Mesendoderm (in vitro differentiated cells): ENCODE measurements around the gene NUP93.

Experiments
- DNase-seq: peaks from one replicate; pipeline ENCODE4 v3.0.0; 2013
- H2AK5ac ChIP-seq: 2 replicates; pipeline ENCODE4 v1.6.1; 2013; ENCODE audit warnings: low read length, inconsistent platforms
- H2BK120ac ChIP-seq: 2 replicates; pipeline ENCODE4 v1.6.1; 2013; ENCODE audit warnings: low read depth, mild to moderate bottlenecking, low read length, moderate library complexity, mixed read lengths
- H2BK15ac ChIP-seq: replicated peaks from 2 replicates; pipeline ENCODE4 v1.6.1; 2013; ENCODE audit warnings: low read depth, mild to moderate bottlenecking, moderate library complexity
- H2BK5ac ChIP-seq: 2 replicates; pipeline ENCODE4 v1.6.1; 2013; ENCODE audit warnings: low read length, inconsistent platforms
- H3K18ac ChIP-seq: 2 replicates; pipeline ENCODE4 v1.6.1; 2013; ENCODE audit warnings: mild to moderate bottlenecking, low read length, mixed read lengths
- H3K23ac ChIP-seq: one replicate; pipeline ENCODE4 v1.6.1; 2013; ENCODE audit warnings: low read length
- H3K27ac ChIP-seq: 2 replicates; pipeline ENCODE4 v1.5.1; 2013; ENCODE audit warnings: low read depth, mild to moderate bottlenecking, inconsistent platforms, low read length, moderate library complexity
- H3K27me3 ChIP-seq: 2 replicates; pipeline ENCODE4 v1.6.1; 2013; ENCODE audit warnings: low read length, control low read depth, mild to moderate bottlenecking, inconsistent platforms; ENCODE audit not compliant: insufficient read depth, poor library complexity
- H3K36me3 ChIP-seq: 2 replicates; pipeline ENCODE4 v1.6.1; 2013; ENCODE audit warnings: low read length, inconsistent platforms; ENCODE audit not compliant: control insufficient read depth, insufficient read depth
- H3K4ac ChIP-seq: one replicate; pipeline ENCODE4 v1.6.1; 2013; ENCODE audit warnings: low read depth, mild to moderate bottlenecking, low read length, moderate library complexity
- H3K4me1 ChIP-seq: 2 replicates; pipeline ENCODE4 v1.6.1; 2013; ENCODE audit warnings: low read depth, low read length, inconsistent platforms; ENCODE audit not compliant: control insufficient read depth
- H3K4me2 ChIP-seq: 2 replicates; pipeline ENCODE4 v1.6.1; 2013; ENCODE audit warnings: low read length
- H3K4me3 ChIP-seq: 2 replicates; pipeline ENCODE4 v1.5.1; 2013; ENCODE audit warnings: mild to moderate bottlenecking, low read length
- H3K56ac ChIP-seq: one replicate; pipeline ENCODE4 v1.6.1; 2013; ENCODE audit warnings: low read length
- H3K79me1 ChIP-seq: 2 replicates; pipeline ENCODE4 v1.6.1; 2013; ENCODE audit warnings: low read length, inconsistent platforms
- H3K79me2 ChIP-seq: 2 replicates; pipeline ENCODE4 v1.6.1; 2013; ENCODE audit warnings: mild to moderate bottlenecking, low read length; ENCODE audit not compliant: control insufficient read depth, insufficient read depth
- H3K9ac ChIP-seq: 2 replicates; pipeline ENCODE4 v1.6.1; 2013; ENCODE audit warnings: low read length, inconsistent platforms
- H4K5ac ChIP-seq: one replicate; pipeline ENCODE4 v1.6.1; 2013; ENCODE audit warnings: low read length
- H4K8ac ChIP-seq: one replicate; pipeline ENCODE4 v1.6.1; 2013; ENCODE audit warnings: low read depth, mild to moderate bottlenecking, control low read depth, low read length, moderate library complexity
- WGBS: extraction: QIAGEN DNeasy Blood & Tissue Kit; methylation state at CpG from one replicate; pipeline ENCODE4 v1.1.7; 2013; ENCODE audit warnings: low lambda C conversion rate, missing lambda C conversion rate; ENCODE audit not compliant: insufficient coverage; ENCODE audit errors: extremely low coverage; 5-methylcytosine and 5-hydroxymethylcytosine counted together

Gene NUP93

DNA sequence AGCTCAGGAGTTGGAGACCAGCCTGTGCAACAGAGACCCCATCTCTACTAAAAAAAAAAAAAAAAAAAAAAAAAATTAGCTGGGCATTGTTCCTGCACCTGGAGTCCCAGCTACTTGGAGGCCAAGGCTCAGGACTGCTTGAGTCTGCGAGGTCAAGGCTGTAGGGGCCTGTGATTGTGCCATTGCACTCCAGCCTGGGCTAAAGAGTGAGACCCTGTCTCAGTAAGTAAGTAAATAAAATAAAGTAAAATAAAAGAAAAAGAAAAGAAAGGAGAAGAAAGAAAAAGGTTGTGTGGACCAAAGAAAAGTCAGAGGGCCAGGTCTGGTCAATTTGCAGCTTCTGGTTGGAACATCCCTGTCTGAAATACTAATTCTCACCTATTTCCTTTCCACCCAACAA, 29.3 kb upstream of the NUP93 start:
- WGBS: no CpG with 5 or more reads among the region's 1 CpG
- no peak overlapping the region for H3K23ac ChIP-seq
- no peak for DNase-seq
- no peak overlapping the region for H3K4ac ChIP-seq
- H2BK120ac ChIP-seq: no peak overlapping the region
- H3K79me1 ChIP-seq: no peaks in the 10 kb centered on the region
- no peak overlapping the region for H3K4me2 ChIP-seq
- no peak overlapping the region for H2BK5ac ChIP-seq
- no peaks in the 10 kb centered on the region for H3K4me1 ChIP-seq
- H3K79me2 ChIP-seq: no peaks in the 10 kb centered on the region
- H3K4me3 ChIP-seq: no peak overlapping the region
- no peak overlapping the region for H2AK5ac ChIP-seq
- H3K18ac ChIP-seq: no peak overlapping the region
- H3K9ac ChIP-seq: no peak overlapping the region
- no peak overlapping the region for H3K27ac ChIP-seq
- H3K56ac ChIP-seq: no peak overlapping the region
- H4K5ac ChIP-seq: no peak overlapping the region
- H4K8ac ChIP-seq: no peak overlapping the region
- H3K36me3 ChIP-seq: no peaks in the 10 kb centered on the region
- H3K27me3 ChIP-seq: no peaks in the 10 kb centered on the region
- no peak overlapping the region for H2BK15ac ChIP-seq

DNA sequence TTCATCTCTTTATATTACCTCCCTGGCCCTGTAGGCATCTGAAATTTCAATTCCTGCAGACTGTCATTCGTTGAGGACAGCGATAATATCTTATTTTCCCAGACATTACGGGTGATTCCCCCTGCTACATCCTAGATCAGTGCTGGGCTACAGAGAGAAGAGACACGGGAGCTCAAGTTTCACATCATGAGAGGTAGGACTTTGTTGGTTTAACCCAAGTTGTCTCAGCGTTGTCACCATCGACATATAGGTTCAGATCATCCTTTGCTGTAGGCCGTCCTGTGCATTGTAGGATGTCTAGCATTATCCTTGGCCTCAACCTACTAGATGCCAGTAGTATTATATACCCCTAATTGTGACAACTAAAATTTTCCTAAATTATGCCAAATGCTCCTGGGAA, 28.4 kb upstream of the NUP93 start:
- Histone ChIP-seq H3K4me2 (no peak overlapping the region), H2AK5ac (no peak overlapping the region), H2BK120ac (no peak overlapping the region), H3K27me3 (no peaks in the 10 kb centered on the region), H3K27ac (no peak overlapping the region), H3K56ac (no peak overlapping the region), H3K36me3 (no peaks in the 10 kb centered on the region), H4K5ac (no peak overlapping the region), H2BK15ac (no peak overlapping the region), H3K79me2 (no peaks in the 10 kb centered on the region), H4K8ac (no peak overlapping the region), H3K4me3 (no peak overlapping the region), H3K9ac (no peak overlapping the region), H3K18ac (no peak overlapping the region), H3K4me1 (no peaks in the 10 kb centered on the region), H2BK5ac (no peak overlapping the region), H3K4ac (no peak overlapping the region), H3K23ac (no peak overlapping the region), H3K79me1 (no peaks in the 10 kb centered on the region)
- no CpG with 5 or more reads among the region's 7 CpGs for WGBS
- no peak for DNase-seq

GRCh38 chr16:56702836-56703235, 27.1 kb upstream of the NUP93 start:
- no peak for DNase-seq

DNA sequence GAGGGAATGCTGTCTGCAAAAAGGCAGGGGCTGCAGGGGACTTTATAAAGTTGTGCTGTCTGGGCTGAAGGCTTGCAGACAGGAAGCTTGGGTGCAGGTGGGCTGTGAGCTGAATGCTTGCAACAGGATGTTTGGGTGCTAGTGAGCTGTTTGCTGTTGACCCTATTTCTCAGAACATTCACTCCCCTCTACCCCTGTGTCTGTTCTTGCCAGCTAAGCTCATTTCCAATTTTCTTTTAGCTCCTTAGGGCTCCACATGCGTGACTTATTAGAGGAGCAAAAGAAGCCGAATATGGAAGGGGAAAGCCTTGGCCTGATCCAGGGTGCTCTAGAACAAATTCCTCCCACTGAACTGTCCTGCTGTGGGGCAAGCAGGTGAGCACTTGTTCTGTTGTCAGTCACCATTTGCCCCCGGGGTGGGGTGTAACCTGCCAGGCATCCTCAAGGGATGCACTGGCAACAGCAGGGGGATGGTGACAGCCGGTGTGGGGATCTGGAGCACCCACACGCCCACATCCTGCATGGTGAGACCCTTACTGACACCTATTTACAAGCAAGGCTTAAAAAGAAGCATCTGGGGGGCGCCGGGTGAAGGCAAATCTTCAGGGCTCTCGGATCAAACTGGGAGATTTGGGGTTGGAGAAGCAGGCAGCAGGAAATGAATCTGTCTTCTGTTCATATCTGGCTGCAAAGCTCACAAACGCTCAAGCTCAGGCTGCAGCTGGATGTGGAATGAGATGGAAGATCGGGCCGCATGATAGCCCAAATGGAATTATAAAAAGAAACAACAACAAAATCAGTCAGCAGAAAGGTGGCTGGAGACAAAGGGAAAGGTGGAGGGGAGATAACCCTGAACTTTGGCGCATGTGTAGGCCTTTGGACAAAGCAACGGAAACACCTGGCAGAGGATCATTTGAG, 21.1 kb upstream of the NUP93 start:
- Histone ChIP-seq H2BK5ac (no peak overlapping the region), H3K4me1 (no peaks in the 10 kb centered on the region), H3K79me1 (no peaks in the 10 kb centered on the region), H4K8ac (no peak overlapping the region), H2AK5ac (no peak overlapping the region), H3K9ac (no peak overlapping the region), H3K27ac (no peak overlapping the region), H3K36me3 (no peaks in the 10 kb centered on the region), H2BK15ac (no peak overlapping the region), H3K27me3 (no peaks in the 10 kb centered on the region), H4K5ac (no peak overlapping the region), H3K4ac (no peak overlapping the region), H3K79me2 (no peaks in the 10 kb centered on the region), H3K18ac (no peak overlapping the region), H3K4me2 (no peak overlapping the region), H2BK120ac (no peak overlapping the region), H3K4me3 (no peak overlapping the region), H3K23ac (no peak overlapping the region), H3K56ac (no peak overlapping the region)
- no CpG with 5 or more reads among the region's 13 CpGs for WGBS
- no peak for DNase-seq

More at GRCh38 chr16:56702836-56703235, 27.1 kb upstream of the NUP93 start:
- H3K4ac ChIP-seq: no peak overlapping the region
- no peak overlapping the region for H3K23ac ChIP-seq
- no peak overlapping the region for H3K18ac ChIP-seq
- no peaks in the 10 kb centered on the region for H3K4me1 ChIP-seq
- no peak overlapping the region for H3K56ac ChIP-seq
- WGBS: no CpG with 5 or more reads among the region's 5 CpGs
- no peak overlapping the region for H4K5ac ChIP-seq
- no peaks in the 10 kb centered on the region for H3K36me3 ChIP-seq
- no peak overlapping the region for H2BK120ac ChIP-seq
- no peak overlapping the region for H3K27ac ChIP-seq
- H3K4me3 ChIP-seq: no peak overlapping the region
- no peak overlapping the region for H4K8ac ChIP-seq
- H2BK5ac ChIP-seq: no peak overlapping the region
- no peak overlapping the region for H3K4me2 ChIP-seq
- no peaks in the 10 kb centered on the region for H3K27me3 ChIP-seq
- no peaks in the 10 kb centered on the region for H3K79me2 ChIP-seq
- no peak overlapping the region for H2BK15ac ChIP-seq
- H3K9ac ChIP-seq: no peak overlapping the region
- no peaks in the 10 kb centered on the region for H3K79me1 ChIP-seq
- no peak overlapping the region for H2AK5ac ChIP-seq

DNA sequence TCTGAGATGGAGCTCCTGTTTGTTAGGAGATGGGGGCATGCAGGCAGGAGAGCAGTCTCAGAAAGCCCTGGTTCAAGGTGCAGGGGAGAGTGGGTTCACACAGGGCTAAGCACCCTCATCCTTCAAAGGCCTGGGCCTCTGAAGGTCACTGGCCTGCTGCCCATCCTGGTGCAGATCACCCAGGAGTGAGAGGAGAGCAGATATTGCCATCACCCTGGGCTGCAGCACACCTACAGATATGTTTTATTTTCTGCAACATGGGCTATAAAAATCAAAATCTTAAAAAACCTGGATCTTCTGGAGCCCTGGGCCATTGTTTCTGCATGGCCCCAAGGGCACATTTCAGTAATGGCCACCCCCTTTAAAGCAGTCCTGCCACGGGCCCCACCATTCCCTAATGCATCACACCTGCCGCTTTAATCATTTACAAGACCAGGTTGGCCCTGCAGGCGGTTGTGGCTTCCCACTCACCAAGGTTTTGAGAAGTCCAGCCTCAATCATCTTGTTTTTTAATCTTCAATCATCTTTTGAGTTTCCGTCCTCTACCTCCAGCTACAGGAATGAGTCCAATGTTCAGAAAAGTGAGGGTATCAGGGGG, 20.4 kb upstream of the NUP93 start:
- Histone ChIP-seq H2BK5ac (no peak overlapping the region), H3K27ac (no peak overlapping the region), H3K18ac (no peak overlapping the region), H3K4me2 (no peak overlapping the region), H2BK120ac (no peak overlapping the region), H3K79me2 (no peaks in the 10 kb centered on the region), H3K27me3 (no peaks in the 10 kb centered on the region), H4K5ac (no peak overlapping the region), H2BK15ac (no peak overlapping the region), H2AK5ac (no peak overlapping the region), H4K8ac (no peak overlapping the region), H3K9ac (no peak overlapping the region), H3K4ac (no peak overlapping the region), H3K56ac (no peak overlapping the region), H3K79me1 (no peaks in the 10 kb centered on the region), H3K4me3 (no peak overlapping the region), H3K36me3 (no peaks in the 10 kb centered on the region), H3K23ac (no peak overlapping the region), H3K4me1 (no peaks in the 10 kb centered on the region)
- DNase-seq: no peak
- no CpG with 5 or more reads among the region's 4 CpGs for WGBS
